Measurements from ENCODE around the gene BMPR1A. TPM values are rescaled to one million over a fixed set of nuclear protein-coding genes. Genes with fewer than 3 reads are reported as not detected.
"Not testable (repeated sequence)": the region's sequence is repeated elsewhere in the genome, so short reads cannot be mapped to it uniquely, and the experiment has no call there.

Gene BMPR1A
- total and polyA plus RNA-seq, 4 experiments from 2014 or later = 4.7 to 21.0 (median 10.4) TPM

GRCh38 chr10:86728056-86728455, 28.4 kb upstream of the BMPR1A start:
- CTCF ChIA-PET (ENCODE audit: partially characterized antibody) = interaction anchor here (1.1 kb wide), 1 partner anchor 30 kb away, joined by 3 read pairs; no protein-coding TSS in a partner anchor
- intact Hi-C loops (cut with micrococcal nuclease) = no loop called here

GRCh38 chr10:86729677-86730076, 26.7 kb upstream of the BMPR1A start:
- peak overlapping the region in 1 of 7 donors; percentile 3 for H3K27ac Mint-ChIP-seq
- H3K36me3 ChIP-seq (ENCODE audit: insufficient read depth, low read length) = no peaks in the 10 kb centered on the region
- H3K27me3 Mint-ChIP-seq = peaks cover 0 to 1% of the 10 kb centered on the region in 2 donors
- no peak overlapping the region for H3K4me3 ChIP-seq (ENCODE audit: low read length in 2 of 2)
- ChIA-PET POLR2A (ENCODE audit: partially characterized antibody) (no interaction called here), CTCF (ENCODE audit: partially characterized antibody) (interaction anchor here (1.3 kb wide), 1 partner anchor 13 kb away, joined by 3 read pairs; no protein-coding TSS in a partner anchor)
- H3K27me3 ChIP-seq (ENCODE audit: insufficient read depth, low read length) = no peaks in the 10 kb centered on the region
- no peak overlapping the region for H3K27ac ChIP-seq (ENCODE audit: low read depth, low read length)
- DNase-seq = no peak
- intact Hi-C loops (cut with micrococcal nuclease) = no loop called here
- H3K4me1 Mint-ChIP-seq = no peaks in the 10 kb centered on the region
- no peaks in the 10 kb centered on the region for H3K9me3 ChIP-seq (ENCODE audit: control insufficient read depth in 1 of 2, low read length in 2 of 2)
- H3K4me3 Mint-ChIP-seq = no peak overlapping the region
- H3K36me3 Mint-ChIP-seq = no peaks in the 10 kb centered on the region
- no peaks in the 10 kb centered on the region for H3K4me1 ChIP-seq (ENCODE audit: insufficient read depth, low read length)
- no peaks in the 10 kb centered on the region for H3K9me3 Mint-ChIP-seq

More at GRCh38 chr10:86728056-86728455, 28.4 kb upstream of the BMPR1A start:
- Histone ChIP-seq H3K4me3 (ENCODE audit: low read length in 2 of 2) (no peak overlapping the region), H3K27me3 (ENCODE audit: insufficient read depth, low read length) (no peaks in the 10 kb centered on the region), H3K36me3 (ENCODE audit: insufficient read depth, low read length) (no peaks in the 10 kb centered on the region), H3K4me1 (ENCODE audit: insufficient read depth, low read length) (no peaks in the 10 kb centered on the region), H3K27ac (ENCODE audit: low read depth, low read length) (no peak overlapping the region), H3K9me3 (ENCODE audit: control insufficient read depth in 1 of 2, low read length in 2 of 2) (no peaks in the 10 kb centered on the region)
- no peak for DNase-seq
- Mint-ChIP-seq H3K27me3 (peaks cover 1 to 4% of the 10 kb centered on the region in 2 donors), H3K9me3 (no peaks in the 10 kb centered on the region), H3K27ac (no peak overlapping the region), H3K36me3 (no peaks in the 10 kb centered on the region), H3K4me1 (peaks cover 0 to 6% (median 5%) of the 10 kb centered on the region in 4 donors), H3K4me3 (no peak overlapping the region)
- POLR2A ChIA-PET (ENCODE audit: partially characterized antibody) = no interaction called here

- Mint-ChIP-seq H3K27me3 (peaks cover 0 to 1% of the 10 kb centered on the region in 2 donors), H3K9me3 (no peaks in the 10 kb centered on the region), H3K4me3 (no peak overlapping the region), H3K4me1 (no peaks in the 10 kb centered on the region), H3K27ac (peak overlapping the region in 1 of 7 donors; percentile 25), H3K36me3 (no peaks in the 10 kb centered on the region)
- intact Hi-C loops (cut with micrococcal nuclease) = no loop called here
- ChIA-PET CTCF (ENCODE audit: partially characterized antibody) (interaction anchor here (1.3 kb wide), 1 partner anchor 13 kb away, joined by 3 read pairs; no protein-coding TSS in a partner anchor), POLR2A (ENCODE audit: partially characterized antibody) (no interaction called here)
- no peak for DNase-seq
- Histone ChIP-seq H3K27ac (ENCODE audit: low read depth, low read length) (no peak overlapping the region), H3K9me3 (ENCODE audit: control insufficient read depth in 1 of 2, low read length in 2 of 2) (no peaks in the 10 kb centered on the region), H3K4me1 (ENCODE audit: insufficient read depth, low read length) (no peaks in the 10 kb centered on the region), H3K4me3 (ENCODE audit: low read length in 2 of 2) (no peak overlapping the region), H3K36me3 (ENCODE audit: insufficient read depth, low read length) (no peaks in the 10 kb centered on the region), H3K27me3 (ENCODE audit: insufficient read depth, low read length) (no peaks in the 10 kb centered on the region)
These were observed 26.2 kb upstream of the BMPR1A start for GRCh38 chr10:86730227-86730626.

GRCh38 chr10:86732771-86733170, 23.6 kb upstream of the BMPR1A start:
- H3K4me1 Mint-ChIP-seq = no peaks in the 10 kb centered on the region
- no peak for DNase-seq
- H3K4me3 Mint-ChIP-seq = peak overlapping the region in 1 of 8 donors; percentile 48
- no peak overlapping the region for H3K27ac ChIP-seq (ENCODE audit: low read depth, low read length)
- H3K27me3 ChIP-seq (ENCODE audit: insufficient read depth, low read length) = no peaks in the 10 kb centered on the region
- H3K36me3 Mint-ChIP-seq = no peaks in the 10 kb centered on the region
- no peak overlapping the region for H3K27ac Mint-ChIP-seq
- no peaks in the 10 kb centered on the region for H3K9me3 ChIP-seq (ENCODE audit: control insufficient read depth in 1 of 2, low read length in 2 of 2)
- H3K4me3 ChIP-seq (ENCODE audit: low read length in 2 of 2) = no peak overlapping the region
- H3K27me3 Mint-ChIP-seq = no peaks in the 10 kb centered on the region
- no peaks in the 10 kb centered on the region for H3K36me3 ChIP-seq (ENCODE audit: insufficient read depth, low read length)
- H3K4me1 ChIP-seq (ENCODE audit: insufficient read depth, low read length) = no peaks in the 10 kb centered on the region
- ChIA-PET POLR2A (ENCODE audit: partially characterized antibody) (no interaction called here), CTCF (ENCODE audit: partially characterized antibody) (interaction anchor here (0.7 to 1.2 kb wide), 3 partner anchors 9 to 44 kb away, joined by 3 read pairs; no protein-coding TSS in a partner anchor)
- H3K9me3 Mint-ChIP-seq = no peaks in the 10 kb centered on the region
- intact Hi-C loops (cut with micrococcal nuclease) = no loop called here

GRCh38 chr10:86733260-86733671, 23.2 kb upstream of the BMPR1A start:
- DNase-seq = no peak
- H3K4me3 Mint-ChIP-seq = no peak overlapping the region
- H3K27me3 ChIP-seq (ENCODE audit: insufficient read depth, low read length) = no peaks in the 10 kb centered on the region
- H3K27ac ChIP-seq (ENCODE audit: low read depth, low read length) = no peak overlapping the region
- CTCF ChIA-PET (ENCODE audit: partially characterized antibody) = interaction anchor here (0.7 to 1.2 kb wide), 3 partner anchors 10 to 45 kb away, joined by 3 read pairs; no protein-coding TSS in a partner anchor
- no peaks in the 10 kb centered on the region for H3K36me3 Mint-ChIP-seq
- H3K36me3 ChIP-seq (ENCODE audit: insufficient read depth, low read length) = no peaks in the 10 kb centered on the region
- POLR2A ChIA-PET (ENCODE audit: partially characterized antibody) = no interaction called here
- H3K9me3 ChIP-seq (ENCODE audit: control insufficient read depth in 1 of 2, low read length in 2 of 2) = no peaks in the 10 kb centered on the region
- H3K9me3 Mint-ChIP-seq = no peaks in the 10 kb centered on the region
- no peaks in the 10 kb centered on the region for H3K4me1 ChIP-seq (ENCODE audit: insufficient read depth, low read length)
- no peaks in the 10 kb centered on the region for H3K27me3 Mint-ChIP-seq
- H3K27ac Mint-ChIP-seq = no peak overlapping the region
- intact Hi-C loops (cut with micrococcal nuclease) = no loop called here
- no peaks in the 10 kb centered on the region for H3K4me1 Mint-ChIP-seq
- H3K4me3 ChIP-seq (ENCODE audit: low read length in 2 of 2) = no peak overlapping the region

- CTCF ChIA-PET (ENCODE audit: partially characterized antibody) = interaction anchor here (0.7 to 1.2 kb wide), 2 partner anchors 11 to 16 kb away, joined by 3 read pairs; no protein-coding TSS in a partner anchor
- intact Hi-C loops (cut with micrococcal nuclease) = no loop called here
- Mint-ChIP-seq H3K36me3 (no peaks in the 10 kb centered on the region), H3K27me3 (peaks cover 0 to 3% of the 10 kb centered on the region in 2 donors), H3K27ac (no peak overlapping the region), H3K4me1 (no peaks in the 10 kb centered on the region), H3K4me3 (no peak overlapping the region), H3K9me3 (no peaks in the 10 kb centered on the region)
- H3K27ac ChIP-seq (ENCODE audit: low read depth, low read length) = no peak overlapping the region
- H3K4me1 ChIP-seq (ENCODE audit: insufficient read depth, low read length) = no peaks in the 10 kb centered on the region
- H3K36me3 ChIP-seq (ENCODE audit: insufficient read depth, low read length) = no peaks in the 10 kb centered on the region
- POLR2A ChIA-PET (ENCODE audit: partially characterized antibody) = no interaction called here
- no peak overlapping the region for H3K4me3 ChIP-seq (ENCODE audit: low read length in 2 of 2)
- no peak for DNase-seq
- no peaks in the 10 kb centered on the region for H3K27me3 ChIP-seq (ENCODE audit: insufficient read depth, low read length)
- H3K9me3 ChIP-seq (ENCODE audit: control insufficient read depth in 1 of 2, low read length in 2 of 2) = no peaks in the 10 kb centered on the region
These were observed 22.0 kb upstream of the BMPR1A start for GRCh38 chr10:86734207-86734988.

GRCh38 chr10:86735278-86735677, 21.1 kb upstream of the BMPR1A start:
- H3K36me3 ChIP-seq (ENCODE audit: insufficient read depth, low read length); H3K36me3 Mint-ChIP-seq; POLR2A ChIA-PET (ENCODE audit: partially characterized antibody); DNase-seq; H3K4me1 Mint-ChIP-seq; H3K9me3 ChIP-seq (ENCODE audit: control insufficient read depth in 1 of 2, low read length in 2 of 2); H3K27ac Mint-ChIP-seq; H3K27me3 ChIP-seq (ENCODE audit: insufficient read depth, low read length); H3K4me1 ChIP-seq (ENCODE audit: insufficient read depth, low read length); H3K27ac ChIP-seq (ENCODE audit: low read depth, low read length); CTCF ChIA-PET (ENCODE audit: partially characterized antibody); H3K4me3 Mint-ChIP-seq; H3K27me3 Mint-ChIP-seq; H3K9me3 Mint-ChIP-seq; intact Hi-C loops (cut with micrococcal nuclease); H3K4me3 ChIP-seq (ENCODE audit: low read length in 2 of 2): not testable (repeated sequence)

Data from CD4-positive, alpha-beta memory T cell (primary cell).